ENCODE data around the gene SIX1. TPM values are rescaled to one million over a fixed set of nuclear protein-coding genes. Genes with fewer than 3 reads are reported as not detected.

Gene SIX1
- total RNA-seq, 2 experiments from 2014 or later: not detected

DNA sequence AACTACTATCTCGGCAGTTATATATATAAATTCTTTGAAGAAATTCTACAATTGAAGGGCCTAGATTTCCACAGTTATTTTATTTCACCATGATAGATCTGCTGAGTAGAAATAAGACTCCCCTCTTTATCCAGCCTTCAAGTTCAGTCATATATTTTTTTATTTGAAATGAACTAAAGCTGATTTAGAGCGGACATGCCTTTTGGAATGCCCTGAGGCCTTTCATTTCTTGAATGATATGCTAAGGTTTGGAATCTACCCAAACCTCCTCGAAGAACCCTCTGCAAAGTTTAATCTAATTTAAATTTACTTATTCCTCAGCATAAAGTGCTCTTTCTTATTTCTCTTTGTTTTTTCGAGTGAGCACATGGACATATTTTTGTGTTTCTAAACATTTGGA is 15.1 kb downstream of the SIX1 start:
- intact Hi-C loops (cut with micrococcal nuclease): no loop called here
- CTCF ChIA-PET: interaction anchor here (1.1 kb wide), 1 partner anchor 9 kb away, joined by 5 read pairs; no protein-coding TSS in a partner anchor
- peaks cover 34% of the 10 kb centered on the region for H3K27me3 Mint-ChIP-seq (ENCODE audit: low read depth)
- no peak for DNase-seq
- H3K4me1 Mint-ChIP-seq (ENCODE audit: low read depth): peaks cover 14% of the 10 kb centered on the region
- H3K36me3 Mint-ChIP-seq (ENCODE audit: low read depth): no peaks in the 10 kb centered on the region
- H3K27ac Mint-ChIP-seq: no peak overlapping the region
- no peaks in the 10 kb centered on the region for H3K9me3 Mint-ChIP-seq
- H3K4me3 Mint-ChIP-seq: no peak overlapping the region

DNA sequence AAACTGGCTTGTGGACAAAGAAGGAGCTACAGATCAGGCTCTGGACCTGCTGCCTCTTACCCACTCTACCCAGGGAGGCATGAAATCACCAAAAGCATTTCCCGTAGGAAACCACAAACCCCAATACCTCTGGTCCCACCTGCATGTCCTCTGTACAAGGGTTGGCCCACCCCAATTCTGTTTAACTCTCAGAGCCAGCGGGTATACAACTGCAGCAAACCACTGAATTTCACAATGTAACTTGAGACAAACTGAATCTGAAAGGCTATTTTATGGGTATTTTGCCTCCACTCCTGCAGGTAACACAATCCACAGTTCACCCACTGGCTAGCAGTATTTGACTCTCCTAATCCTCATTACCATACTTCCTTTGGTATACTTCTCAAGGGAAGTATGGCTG is 16.5 kb downstream of the SIX1 start:
- no peak overlapping the region for H3K27ac Mint-ChIP-seq
- no peak for DNase-seq
- H3K4me3 Mint-ChIP-seq: no peak overlapping the region
- peaks cover 6% of the 10 kb centered on the region for H3K4me1 Mint-ChIP-seq (ENCODE audit: low read depth)
- H3K36me3 Mint-ChIP-seq (ENCODE audit: low read depth): no peaks in the 10 kb centered on the region
- intact Hi-C loops (cut with micrococcal nuclease): no loop called here
- H3K9me3 Mint-ChIP-seq: no peaks in the 10 kb centered on the region
- CTCF ChIA-PET: interaction anchor here (0.9 to 1.3 kb wide), 2 partner anchors 392 to 621 kb away, joined by 3 to 4 read pairs; no protein-coding TSS in a partner anchor
- peaks cover 25% of the 10 kb centered on the region for H3K27me3 Mint-ChIP-seq (ENCODE audit: low read depth)

DNA sequence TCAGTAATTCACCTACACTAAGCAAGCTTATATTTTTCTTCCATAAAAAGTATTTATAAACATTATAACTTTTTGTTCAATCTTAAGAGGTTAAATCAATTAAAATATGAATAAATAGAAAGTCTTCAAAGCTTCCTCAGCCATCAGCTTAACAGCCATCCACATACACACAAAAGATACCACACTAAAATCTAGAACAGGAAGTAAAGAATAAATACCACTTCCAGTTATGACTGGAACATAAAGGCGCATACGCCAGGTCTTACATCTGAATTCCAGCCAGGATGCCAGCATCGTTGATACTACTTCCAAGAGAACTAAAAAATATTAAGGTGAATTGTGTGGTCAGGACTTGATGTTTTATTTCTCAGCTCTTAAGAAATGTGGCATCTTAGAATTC is 17.0 kb downstream of the SIX1 start:
- no peak overlapping the region for H3K27ac Mint-ChIP-seq
- H3K9me3 Mint-ChIP-seq: no peaks in the 10 kb centered on the region
- no peak for DNase-seq
- H3K4me1 Mint-ChIP-seq (ENCODE audit: low read depth): peaks cover 6% of the 10 kb centered on the region
- H3K4me3 Mint-ChIP-seq: no peak overlapping the region
- intact Hi-C loops (cut with micrococcal nuclease): no loop called here
- peaks cover 25% of the 10 kb centered on the region for H3K27me3 Mint-ChIP-seq (ENCODE audit: low read depth)
- CTCF ChIA-PET: interaction anchor here (0.9 to 1.3 kb wide), 2 partner anchors 393 to 621 kb away, joined by 3 to 4 read pairs; no protein-coding TSS in a partner anchor
- H3K36me3 Mint-ChIP-seq (ENCODE audit: low read depth): no peaks in the 10 kb centered on the region

DNA sequence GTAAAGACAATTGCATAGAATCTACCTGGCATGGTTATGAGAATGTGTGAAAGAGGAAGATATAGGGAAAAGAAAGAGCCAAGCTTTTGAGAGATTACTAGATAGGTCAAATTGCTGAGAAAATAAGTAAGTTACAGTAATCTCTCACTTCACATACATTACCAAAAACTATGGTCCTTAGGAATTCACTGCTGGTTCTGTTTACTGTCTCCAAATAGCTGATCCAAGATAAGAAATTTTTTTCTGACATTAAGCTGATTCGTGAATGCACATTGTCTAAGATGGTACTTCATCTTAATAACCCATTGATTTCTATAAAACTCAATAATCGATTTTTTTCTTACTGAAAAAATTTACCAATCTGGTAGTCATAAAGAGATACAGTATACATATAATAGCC is 17.4 kb downstream of the SIX1 start:
- CTCF ChIA-PET: interaction anchor here (0.9 to 1.3 kb wide), 2 partner anchors 393 to 622 kb away, joined by 3 to 4 read pairs; no protein-coding TSS in a partner anchor
- intact Hi-C loops (cut with micrococcal nuclease): no loop called here
- H3K4me3 Mint-ChIP-seq: no peak overlapping the region

DNA sequence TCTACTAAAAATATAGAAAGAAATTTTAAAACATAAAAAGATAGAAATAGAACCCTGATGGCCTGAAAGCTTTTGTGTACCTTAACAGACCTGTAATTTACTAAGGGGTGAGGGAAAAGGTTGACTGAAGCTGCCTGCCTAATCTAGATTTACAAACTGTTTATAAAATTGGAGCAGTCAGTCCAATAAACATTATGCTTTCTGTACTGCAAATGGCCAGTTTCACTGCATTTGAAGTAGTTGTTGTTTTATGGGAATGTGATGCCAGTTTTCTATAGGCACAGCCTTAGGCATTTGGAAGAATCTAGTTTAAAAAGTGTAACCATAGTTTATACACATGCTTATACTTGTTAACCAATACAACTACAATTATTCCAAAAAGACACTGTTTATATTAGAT is 19.1 kb downstream of the SIX1 start:
- Mint-ChIP-seq H3K27ac (no peak overlapping the region), H3K4me3 (no peak overlapping the region), H3K4me1 (ENCODE audit: low read depth) (peaks cover 3% of the 10 kb centered on the region), H3K27me3 (ENCODE audit: low read depth) (peaks cover 13% of the 10 kb centered on the region), H3K9me3 (no peaks in the 10 kb centered on the region), H3K36me3 (ENCODE audit: low read depth) (no peaks in the 10 kb centered on the region)
- no peak for DNase-seq
- CTCF ChIA-PET: no interaction called here
- intact Hi-C loops (cut with micrococcal nuclease): no loop called here

More for the DNA sequence above, 17.4 kb downstream of the SIX1 start:
- Mint-ChIP-seq H3K27ac (no peak overlapping the region), H3K27me3 (ENCODE audit: low read depth) (peaks cover 21% of the 10 kb centered on the region), H3K36me3 (ENCODE audit: low read depth) (no peaks in the 10 kb centered on the region), H3K4me1 (ENCODE audit: low read depth) (peaks cover 5% of the 10 kb centered on the region), H3K9me3 (no peaks in the 10 kb centered on the region)
- no peak for DNase-seq

DNA sequence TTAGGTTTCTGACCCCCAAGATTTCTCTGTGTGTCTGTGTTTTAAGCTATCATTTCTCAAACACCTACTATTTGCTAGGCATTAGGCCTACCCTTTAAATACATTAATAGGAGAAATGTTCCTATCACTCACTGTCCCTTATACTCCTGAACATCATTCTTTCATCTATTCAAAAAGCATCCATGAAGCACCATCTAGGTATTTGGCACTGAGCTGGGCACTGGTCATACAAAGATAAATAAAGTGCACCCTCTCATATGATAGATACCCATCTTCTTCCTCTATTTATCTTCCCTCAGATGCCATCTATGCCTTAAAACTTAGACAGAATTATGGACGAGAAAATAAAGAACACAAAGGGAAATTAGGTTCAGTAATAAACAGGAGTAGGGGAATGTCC is 20.4 kb downstream of the SIX1 start:
- Mint-ChIP-seq H3K27ac (no peak overlapping the region), H3K9me3 (no peaks in the 10 kb centered on the region), H3K4me3 (no peak overlapping the region), H3K4me1 (ENCODE audit: low read depth) (peaks cover 3% of the 10 kb centered on the region), H3K36me3 (ENCODE audit: low read depth) (no peaks in the 10 kb centered on the region), H3K27me3 (ENCODE audit: low read depth) (peaks cover 17% of the 10 kb centered on the region)
- DNase-seq: no peak
- intact Hi-C loops (cut with micrococcal nuclease): loop anchor here (5.0 kb wide), 1 partner anchor 558 kb away; no protein-coding TSS in a partner anchor
- CTCF ChIA-PET: interaction anchor here (1.6 kb wide), 1 partner anchor 9 kb away, joined by 4 read pairs; no protein-coding TSS in a partner anchor

DNA sequence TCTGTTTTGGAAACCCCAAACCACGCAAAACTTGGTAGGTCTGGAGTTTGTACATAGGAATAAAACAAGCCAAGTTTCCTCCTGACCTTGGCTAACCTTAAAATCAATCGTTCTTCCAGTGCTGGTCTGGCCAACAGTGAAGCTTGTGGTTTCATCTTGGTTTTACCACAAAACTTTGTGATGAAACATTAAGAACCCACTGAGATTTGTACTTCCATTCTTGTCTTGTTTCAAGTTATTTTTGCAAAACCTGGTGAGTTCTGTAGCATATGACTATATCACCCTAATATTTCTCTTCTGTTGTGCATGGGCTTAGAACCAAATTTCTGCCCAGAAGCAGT is 26.4 kb downstream of the SIX1 start:
- intact Hi-C loops (cut with micrococcal nuclease): no loop called here
- CTCF ChIA-PET: interaction anchor here (0.9 to 3.9 kb wide), 3 partner anchors 20 to 646 kb away, joined by 3 to 35 read pairs (median 5); no protein-coding TSS in a partner anchor
- DNase-seq: no peak
- Mint-ChIP-seq H3K4me3 (no peak overlapping the region), H3K9me3 (no peaks in the 10 kb centered on the region), H3K36me3 (ENCODE audit: low read depth) (no peaks in the 10 kb centered on the region), H3K4me1 (ENCODE audit: low read depth) (no peaks in the 10 kb centered on the region), H3K27me3 (ENCODE audit: low read depth) (peaks cover 13% of the 10 kb centered on the region), H3K27ac (no peak overlapping the region)

DNA sequence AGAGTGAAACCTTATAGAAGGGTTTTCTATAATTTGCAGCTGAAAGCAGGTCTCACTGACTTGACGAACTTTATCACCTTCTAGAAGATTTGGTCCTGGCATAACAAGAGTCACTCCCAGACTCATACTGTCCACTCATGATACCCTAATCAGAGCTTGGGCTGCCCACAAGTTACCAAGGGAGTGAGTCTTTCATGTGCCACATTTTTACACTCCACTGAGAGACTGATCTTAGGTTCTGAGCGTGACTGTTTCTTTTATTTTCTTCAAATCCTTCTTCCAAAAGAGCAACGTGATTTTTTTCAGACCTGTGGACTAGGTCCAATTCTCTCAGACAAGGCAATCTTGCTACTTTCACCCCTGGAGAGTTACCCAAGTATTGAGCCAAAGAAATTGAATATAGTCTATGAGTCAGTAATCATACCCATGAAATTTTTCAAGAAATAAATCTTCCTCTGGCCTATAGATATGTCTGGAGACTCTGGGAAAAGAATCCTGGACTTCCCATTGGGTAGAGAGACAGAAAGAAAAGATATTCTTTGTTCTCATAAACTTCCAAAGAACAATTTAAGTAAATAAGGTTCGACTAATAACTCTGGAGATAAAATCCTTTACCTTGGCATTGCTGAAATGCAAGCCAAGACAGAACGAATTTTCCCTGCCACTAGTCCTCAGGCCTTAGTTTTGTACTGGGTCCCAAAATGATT is 26.9 kb downstream of the SIX1 start:
- Mint-ChIP-seq H3K9me3 (no peaks in the 10 kb centered on the region), H3K27ac (no peak overlapping the region), H3K27me3 (ENCODE audit: low read depth) (peaks cover 13% of the 10 kb centered on the region), H3K4me3 (no peak overlapping the region), H3K36me3 (ENCODE audit: low read depth) (no peaks in the 10 kb centered on the region), H3K4me1 (ENCODE audit: low read depth) (no peaks in the 10 kb centered on the region)
- CTCF ChIA-PET: interaction anchor here (3.9 kb wide), 1 partner anchor 631 kb away, joined by 35 read pairs; no protein-coding TSS in a partner anchor
- DNase-seq: no peak
- intact Hi-C loops (cut with micrococcal nuclease): no loop called here

DNA sequence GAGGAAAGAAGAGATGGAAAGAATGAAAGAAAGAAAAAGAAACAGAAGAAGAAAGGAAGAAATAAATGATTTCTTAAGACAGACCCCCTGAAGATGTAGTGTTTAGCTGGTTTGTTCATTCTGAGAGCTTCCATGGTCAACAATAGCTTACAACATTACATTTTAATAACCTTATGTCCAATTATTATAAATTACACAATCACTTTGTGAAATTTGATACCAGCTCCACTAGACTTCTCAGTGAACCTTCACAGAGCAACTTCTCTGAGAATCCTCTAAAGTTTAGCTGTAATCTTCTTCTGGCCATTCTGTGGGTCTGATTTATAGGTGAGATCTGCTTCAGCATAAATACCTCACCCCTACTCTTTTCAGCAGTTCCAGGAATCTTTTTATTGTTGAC is 27.9 kb downstream of the SIX1 start:
- intact Hi-C loops (cut with micrococcal nuclease): no loop called here
- peaks cover 13% of the 10 kb centered on the region for H3K27me3 Mint-ChIP-seq (ENCODE audit: low read depth)
- CTCF ChIA-PET: interaction anchor here (0.9 kb wide), 1 partner anchor 1269 kb away, joined by 3 read pairs; no protein-coding TSS in a partner anchor
- no peaks in the 10 kb centered on the region for H3K4me1 Mint-ChIP-seq (ENCODE audit: low read depth)
- DNase-seq: no peak
- H3K36me3 Mint-ChIP-seq (ENCODE audit: low read depth): no peaks in the 10 kb centered on the region
- no peaks in the 10 kb centered on the region for H3K9me3 Mint-ChIP-seq
- H3K27ac Mint-ChIP-seq: no peak overlapping the region
- no peak overlapping the region for H3K4me3 Mint-ChIP-seq

DNA sequence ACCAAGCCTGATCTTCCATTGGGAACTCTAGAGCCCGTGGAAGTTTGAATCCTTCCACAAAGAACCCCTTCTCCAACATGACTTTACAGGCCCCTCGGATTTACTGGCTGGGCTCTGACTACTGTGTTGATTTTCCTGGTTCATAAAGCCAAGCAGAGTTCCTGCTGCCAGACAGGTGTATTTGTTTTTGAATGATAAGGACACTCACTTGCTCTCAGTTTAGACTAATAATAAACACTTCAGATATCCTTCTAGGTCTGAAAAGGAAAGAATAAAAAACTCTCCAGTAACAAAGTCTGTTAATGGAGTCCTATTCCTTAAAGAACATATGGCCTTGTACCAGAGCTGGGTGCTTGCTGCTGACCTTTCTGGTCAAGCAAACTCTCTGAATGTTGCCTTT is 31.0 kb downstream of the SIX1 start:
- H3K27me3 Mint-ChIP-seq (ENCODE audit: low read depth): peaks cover 13% of the 10 kb centered on the region
- no peaks in the 10 kb centered on the region for H3K36me3 Mint-ChIP-seq (ENCODE audit: low read depth)
- CTCF ChIA-PET: interaction anchor here (0.7 kb wide), 1 partner anchor 142 kb away, joined by 3 read pairs; no protein-coding TSS in a partner anchor
- no peak overlapping the region for H3K27ac Mint-ChIP-seq
- H3K9me3 Mint-ChIP-seq: no peaks in the 10 kb centered on the region
- H3K4me3 Mint-ChIP-seq: no peak overlapping the region
- no peaks in the 10 kb centered on the region for H3K4me1 Mint-ChIP-seq (ENCODE audit: low read depth)
- DNase-seq: no peak
- intact Hi-C loops (cut with micrococcal nuclease): no loop called here

DNA sequence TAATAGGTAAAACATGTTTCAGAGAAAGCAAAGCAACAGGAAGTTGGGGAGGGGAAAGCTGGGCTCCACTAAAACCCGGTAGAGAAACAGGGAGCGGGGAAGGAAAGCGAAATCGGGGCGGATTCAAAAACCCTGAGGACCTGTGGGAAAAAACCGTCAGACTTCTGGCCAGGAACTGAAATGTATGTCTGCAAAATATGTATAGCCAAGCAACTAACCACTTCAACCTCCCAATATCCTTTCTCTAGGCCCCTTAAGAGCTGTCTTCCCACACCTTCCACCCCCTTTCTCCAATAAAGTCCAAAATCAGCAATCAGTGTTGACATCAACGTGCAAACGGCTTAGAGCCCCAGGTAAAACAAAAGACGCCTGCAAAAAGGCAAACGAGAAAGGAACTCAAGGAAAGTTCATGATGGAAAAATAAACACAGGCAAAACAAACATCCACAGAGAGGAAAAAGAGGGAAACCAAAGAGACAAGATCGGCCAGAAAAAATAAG is 32.8 kb downstream of the SIX1 start:
- no peak overlapping the region for H3K27ac Mint-ChIP-seq
- CTCF ChIA-PET: interaction anchor here (1.3 kb wide), 1 partner anchor 8 kb away, joined by 4 read pairs; no protein-coding TSS in a partner anchor
- no peaks in the 10 kb centered on the region for H3K4me1 Mint-ChIP-seq (ENCODE audit: low read depth)
- H3K27me3 Mint-ChIP-seq (ENCODE audit: low read depth): peaks cover 11% of the 10 kb centered on the region
- no peak for DNase-seq
- intact Hi-C loops (cut with micrococcal nuclease): no loop called here
- no peak overlapping the region for H3K4me3 Mint-ChIP-seq
- H3K9me3 Mint-ChIP-seq: no peaks in the 10 kb centered on the region
- no peaks in the 10 kb centered on the region for H3K36me3 Mint-ChIP-seq (ENCODE audit: low read depth)

DNA sequence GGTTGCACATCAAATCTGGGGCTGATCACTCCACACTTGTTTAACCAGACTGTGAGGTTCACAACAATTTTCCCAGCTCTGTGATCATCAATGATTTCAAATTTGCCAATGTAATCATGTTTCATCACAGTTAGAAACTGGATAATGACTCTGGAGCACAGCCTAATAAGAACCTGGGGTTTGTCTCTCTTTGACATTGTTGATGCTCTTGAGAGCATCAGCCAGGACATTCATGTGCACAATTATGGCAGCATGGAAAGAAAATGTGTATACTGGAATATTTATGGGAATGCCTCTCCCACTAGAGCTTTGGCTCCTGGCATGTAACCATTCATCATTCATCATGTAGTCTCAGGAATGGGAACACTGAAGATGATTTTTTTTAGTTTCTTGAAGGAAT is 47.0 kb downstream of the SIX1 start:
- Mint-ChIP-seq H3K27ac (no peak overlapping the region), H3K27me3 (ENCODE audit: low read depth) (peaks cover 21% of the 10 kb centered on the region), H3K4me3 (no peak overlapping the region), H3K36me3 (ENCODE audit: low read depth) (peaks cover 2% of the 10 kb centered on the region), H3K4me1 (ENCODE audit: low read depth) (no peaks in the 10 kb centered on the region), H3K9me3 (no peaks in the 10 kb centered on the region)
- intact Hi-C loops (cut with micrococcal nuclease): no loop called here
- no peak for DNase-seq
- CTCF ChIA-PET: no interaction called here

DNA sequence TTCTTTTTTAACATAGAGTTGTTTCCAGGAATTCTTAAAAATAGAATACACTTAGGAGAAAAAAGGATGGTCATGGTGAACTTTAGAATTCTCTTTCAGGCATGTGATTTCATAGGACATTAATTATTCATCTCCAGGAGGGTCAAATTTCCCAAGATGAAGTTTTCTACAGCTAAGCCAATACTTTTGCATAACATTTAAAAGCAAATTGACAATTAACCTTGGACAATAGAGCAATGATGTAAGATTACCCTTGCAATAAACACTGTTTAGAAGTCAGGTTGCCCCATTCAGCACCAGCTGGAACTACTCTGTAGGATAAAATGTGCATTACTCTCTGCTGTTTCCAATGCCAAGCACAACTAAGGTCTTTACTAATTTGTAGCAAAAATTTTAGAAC is 49.5 kb downstream of the SIX1 start:
- DNase-seq: no peak
- peaks cover 21% of the 10 kb centered on the region for H3K27me3 Mint-ChIP-seq (ENCODE audit: low read depth)
- no peaks in the 10 kb centered on the region for H3K4me1 Mint-ChIP-seq (ENCODE audit: low read depth)
- CTCF ChIA-PET: no interaction called here
- intact Hi-C loops (cut with micrococcal nuclease): no loop called here
- no peaks in the 10 kb centered on the region for H3K36me3 Mint-ChIP-seq (ENCODE audit: low read depth)
- no peak overlapping the region for H3K27ac Mint-ChIP-seq
- no peak overlapping the region for H3K4me3 Mint-ChIP-seq
- H3K9me3 Mint-ChIP-seq: no peaks in the 10 kb centered on the region
